ENCODE results near the gene RNASE7. TPM values are rescaled to one million over a fixed set of nuclear protein-coding genes. Genes with fewer than 3 reads are reported as not detected.

Gene RNASE7
- total RNA-seq, 1 donor from 2014 or later, result 0.86 TPM

DNA sequence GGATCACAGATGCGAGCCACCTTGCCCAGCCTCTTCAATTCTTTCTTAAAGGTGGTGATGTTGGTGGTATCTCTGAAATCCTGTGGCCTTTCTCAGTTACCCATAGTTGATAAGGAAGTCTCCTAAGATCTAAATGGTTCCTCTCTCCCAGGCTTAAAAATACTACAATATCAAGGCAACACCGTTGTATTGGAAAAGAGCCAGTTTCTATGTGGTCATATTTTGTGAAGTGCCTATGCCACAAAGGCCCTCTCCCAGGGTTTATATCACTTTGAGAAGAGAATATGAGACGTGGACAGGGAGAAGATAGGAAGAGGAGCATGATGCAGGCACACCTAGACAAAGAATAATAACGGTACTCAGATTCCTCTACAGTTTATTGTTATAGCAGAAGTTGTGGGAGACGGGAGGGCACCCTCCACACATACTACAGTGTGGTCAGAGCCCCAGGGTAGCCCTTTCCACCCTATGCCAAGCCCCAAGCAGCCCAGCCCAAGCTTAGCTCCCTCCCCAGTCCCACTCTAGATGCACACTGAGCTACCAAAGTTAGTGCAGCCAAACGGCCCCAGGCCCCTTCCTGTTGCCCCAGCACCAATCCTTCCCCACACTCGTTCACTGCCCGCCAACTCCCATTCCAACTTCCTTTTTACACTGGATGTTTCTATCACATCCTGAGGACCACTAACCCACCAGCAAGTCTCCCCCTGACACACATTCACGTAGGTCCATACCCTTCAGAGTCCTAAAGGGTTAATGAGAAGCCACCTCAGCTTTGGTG is 25.6 kb upstream of the RNASE7 start:
- TF ChIP-seq, protein P1, sequence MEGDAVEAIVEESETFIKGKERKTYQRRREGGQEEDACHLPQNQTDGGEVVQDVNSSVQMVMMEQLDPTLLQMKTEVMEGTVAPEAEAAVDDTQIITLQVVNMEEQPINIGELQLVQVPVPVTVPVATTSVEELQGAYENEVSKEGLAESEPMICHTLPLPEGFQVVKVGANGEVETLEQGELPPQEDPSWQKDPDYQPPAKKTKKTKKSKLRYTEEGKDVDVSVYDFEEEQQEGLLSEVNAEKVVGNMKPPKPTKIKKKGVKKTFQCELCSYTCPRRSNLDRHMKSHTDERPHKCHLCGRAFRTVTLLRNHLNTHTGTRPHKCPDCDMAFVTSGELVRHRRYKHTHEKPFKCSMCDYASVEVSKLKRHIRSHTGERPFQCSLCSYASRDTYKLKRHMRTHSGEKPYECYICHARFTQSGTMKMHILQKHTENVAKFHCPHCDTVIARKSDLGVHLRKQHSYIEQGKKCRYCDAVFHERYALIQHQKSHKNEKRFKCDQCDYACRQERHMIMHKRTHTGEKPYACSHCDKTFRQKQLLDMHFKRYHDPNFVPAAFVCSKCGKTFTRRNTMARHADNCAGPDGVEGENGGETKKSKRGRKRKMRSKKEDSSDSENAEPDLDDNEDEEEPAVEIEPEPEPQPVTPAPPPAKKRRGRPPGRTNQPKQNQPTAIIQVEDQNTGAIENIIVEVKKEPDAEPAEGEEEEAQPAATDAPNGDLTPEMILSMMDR (conservative IDR thresholded peaks at IDR 0.05; ENCODE audit: low read depth, low read length), result no peak
- no peak for DNase-seq (ENCODE audit: low read depth)
- no peak overlapping the region for H3K4me3 ChIP-seq (ENCODE audit: low read depth, low read length)

DNA sequence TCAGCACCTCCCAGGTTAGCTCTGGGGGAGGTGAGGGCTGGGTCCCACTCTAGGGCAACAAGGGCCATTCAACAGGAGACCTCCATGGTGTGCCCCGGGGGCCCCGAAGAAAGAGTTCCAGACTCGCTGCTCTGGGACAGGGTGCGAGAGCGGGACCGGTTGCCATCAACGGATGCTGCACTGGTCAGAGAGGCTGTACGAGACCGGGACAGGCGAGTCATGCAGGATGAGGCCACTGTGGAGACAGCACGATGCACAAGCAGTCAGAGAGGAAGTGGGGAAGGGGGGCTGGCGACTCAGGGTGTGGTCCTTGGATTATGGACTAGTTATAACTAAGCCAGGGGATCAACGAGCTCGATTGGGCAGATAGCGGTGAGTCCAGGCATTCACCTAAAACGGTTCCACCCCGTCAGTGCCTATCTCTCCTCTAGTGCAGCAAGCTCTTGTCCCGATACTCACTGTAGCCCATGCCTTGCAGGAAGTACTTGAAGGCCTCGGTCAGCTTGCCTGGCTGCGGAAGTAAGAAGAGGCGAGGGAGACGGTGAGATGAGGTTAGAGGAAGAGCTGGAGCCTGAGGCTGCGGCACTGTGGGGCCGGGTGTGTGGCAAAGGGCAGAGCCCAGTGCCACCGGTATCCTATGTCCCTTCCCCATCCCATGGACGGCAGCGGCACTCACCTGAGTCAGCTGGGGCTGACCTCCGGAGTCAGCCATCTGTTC is 24.5 kb upstream of the RNASE7 start:
- TF ChIP-seq, protein P1 (conservative IDR thresholded peaks at IDR 0.05; ENCODE audit: low read depth, low read length), result no peak
- no peak for DNase-seq (ENCODE audit: low read depth)
- no peak overlapping the region for H3K4me3 ChIP-seq (ENCODE audit: low read depth, low read length)

DNA sequence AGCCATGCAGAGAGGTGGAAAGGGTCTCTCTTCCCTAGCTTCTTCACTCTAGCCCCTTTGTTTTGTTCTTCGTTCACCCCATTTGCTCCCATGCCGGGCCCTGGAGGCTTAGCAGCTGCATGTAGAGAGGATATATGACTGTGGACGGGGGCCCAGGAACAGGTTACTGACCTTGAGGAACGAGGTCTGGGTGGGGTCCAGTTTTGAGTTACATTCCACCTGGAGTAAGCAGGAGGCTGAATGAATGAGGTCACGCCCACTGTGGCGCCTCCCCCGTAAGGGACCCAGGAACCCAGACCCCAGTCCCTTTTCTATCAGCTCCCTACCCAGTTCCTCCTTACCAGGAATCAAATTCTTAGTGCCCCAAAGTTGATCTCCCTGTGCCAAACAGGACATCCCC is 23.9 kb upstream of the RNASE7 start:
- no peak for DNase-seq (ENCODE audit: low read depth)
- no peak overlapping the region for H3K4me3 ChIP-seq (ENCODE audit: low read depth, low read length)
- TF ChIP-seq, protein P1 (conservative IDR thresholded peaks at IDR 0.05; ENCODE audit: low read depth, low read length), result no peak

DNA sequence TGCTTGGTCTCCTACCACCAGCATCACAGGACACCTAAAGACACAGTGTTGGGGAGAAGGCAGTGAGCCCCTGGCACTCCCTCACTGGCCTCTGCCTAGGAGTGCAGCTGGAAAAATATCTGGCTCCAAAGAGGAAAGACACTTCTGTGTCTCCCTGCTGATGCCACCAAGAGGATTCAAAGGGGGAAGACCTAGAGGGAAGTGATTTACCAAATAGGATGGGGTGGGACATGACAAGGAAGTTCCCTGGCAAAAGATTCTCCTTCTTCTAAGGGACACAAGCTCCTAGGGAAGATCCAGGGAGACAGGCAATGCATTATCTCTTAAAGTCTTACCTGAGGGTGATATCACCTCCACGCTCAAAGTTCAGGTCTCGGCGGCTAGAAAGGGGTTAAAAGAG is 23.4 kb upstream of the RNASE7 start:
- no peak overlapping the region for H3K4me3 ChIP-seq (ENCODE audit: low read depth, low read length)
- TF ChIP-seq, protein P1 (conservative IDR thresholded peaks at IDR 0.05; ENCODE audit: low read depth, low read length), result no peak
- no peak for DNase-seq (ENCODE audit: low read depth)

DNA sequence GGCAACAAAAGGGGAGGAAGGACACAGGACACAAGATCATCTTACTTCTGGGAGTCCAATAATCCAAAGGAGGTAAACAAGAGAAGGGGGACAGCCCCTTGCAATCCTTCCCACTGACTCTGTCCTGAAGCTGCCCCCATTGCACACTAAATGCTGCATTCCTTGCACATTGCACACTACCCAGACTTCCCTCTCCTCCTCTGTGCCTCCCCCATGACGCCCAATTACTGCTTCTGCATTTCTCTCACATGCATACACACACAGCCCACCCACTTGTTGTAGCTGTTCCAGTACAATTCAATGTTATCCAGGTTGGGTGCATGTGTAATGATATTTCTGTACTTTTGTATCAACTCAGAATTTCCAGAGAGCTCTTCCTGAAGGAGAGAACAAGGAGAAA is 22.8 kb upstream of the RNASE7 start:
- H3K4me3 ChIP-seq (ENCODE audit: low read depth, low read length), result no peak overlapping the region
- TF ChIP-seq, protein P1 (conservative IDR thresholded peaks at IDR 0.05; ENCODE audit: low read depth, low read length), result no peak
- no peak for DNase-seq (ENCODE audit: low read depth)

DNA sequence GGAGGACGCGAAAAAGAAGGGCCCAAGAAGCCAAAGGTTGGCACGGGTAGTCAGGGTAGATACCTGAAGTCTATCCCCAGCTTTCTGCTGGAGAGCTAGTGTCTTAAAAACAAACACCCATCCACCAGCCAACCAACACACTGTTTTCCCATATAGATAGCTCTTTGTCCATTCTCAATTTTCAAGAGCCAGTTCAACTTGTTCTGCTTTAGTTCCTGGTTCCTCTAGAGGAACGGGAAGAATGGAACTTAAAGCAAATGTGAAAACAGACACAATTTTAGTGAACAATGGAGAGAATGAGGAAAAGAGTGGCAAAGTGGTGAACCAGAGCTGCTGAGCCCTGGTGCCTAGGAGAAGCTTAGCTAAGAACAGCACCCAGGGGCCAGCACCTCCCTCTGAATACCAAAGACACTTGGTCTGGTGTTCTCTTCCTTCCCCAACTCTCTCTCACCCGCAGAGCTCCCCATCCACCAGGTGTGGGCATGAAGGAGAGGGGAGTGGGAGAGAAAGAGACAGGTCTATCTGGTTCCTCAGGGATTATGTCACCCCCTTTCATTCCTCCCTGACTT is 21.1 kb upstream of the RNASE7 start:
- TF ChIP-seq, protein P1 (conservative IDR thresholded peaks at IDR 0.05; ENCODE audit: low read depth, low read length), result no peak
- H3K4me3 ChIP-seq (ENCODE audit: low read depth, low read length), result no peak overlapping the region
- no peak for DNase-seq (ENCODE audit: low read depth)
